ENCODE measurements around the gene TTR.

Gene TTR

GRCh38 chr18:31563778-31564177 lies 27.9 kb upstream of the TTR start:
- Histone ChIP-seq H3K9me3 (ENCODE audit: control insufficient read depth, low read length) (no peaks in the 10 kb centered on the region), H3K27ac (ENCODE audit: low read depth, low read length, severe bottlenecking) (no peak overlapping the region), H3K36me3 (ENCODE audit: control insufficient read depth, insufficient read depth, low read length) (no peaks in the 10 kb centered on the region), H3K4me3 (ENCODE audit: extremely low read depth, insufficient read depth, low read length, poor library complexity, severe bottlenecking) (no peak overlapping the region), H3K4me1 (ENCODE audit: control insufficient read depth, insufficient read depth, low read length, poor library complexity, severe bottlenecking) (no peaks in the 10 kb centered on the region)
- no CpG with 5 or more reads among the region's 1 CpG for WGBS, 2 experiments (ENCODE audit: insufficient coverage in 2 of 2)

GRCh38 chr18:31565345-31565744 lies 26.3 kb upstream of the TTR start:
- H3K4me3 ChIP-seq (ENCODE audit: extremely low read depth, insufficient read depth, low read length, poor library complexity, severe bottlenecking): no peak overlapping the region
- H3K27ac ChIP-seq (ENCODE audit: low read depth, low read length, severe bottlenecking): no peak overlapping the region
- H3K36me3 ChIP-seq (ENCODE audit: control insufficient read depth, insufficient read depth, low read length): no peaks in the 10 kb centered on the region
- H3K9me3 ChIP-seq (ENCODE audit: control insufficient read depth, low read length): no peaks in the 10 kb centered on the region
- 88 to 96% methylated on average over 2 of the region's 2 CpGs for WGBS, 2 experiments (ENCODE audit: insufficient coverage in 2 of 2)
- H3K4me1 ChIP-seq (ENCODE audit: control insufficient read depth, insufficient read depth, low read length, poor library complexity, severe bottlenecking): no peaks in the 10 kb centered on the region

GRCh38 chr18:31565782-31566512 lies 25.7 kb upstream of the TTR start:
- Histone ChIP-seq H3K4me1 (ENCODE audit: control insufficient read depth, insufficient read depth, low read length, poor library complexity, severe bottlenecking) (no peaks in the 10 kb centered on the region), H3K9me3 (ENCODE audit: control insufficient read depth, low read length) (no peaks in the 10 kb centered on the region), H3K4me3 (ENCODE audit: extremely low read depth, insufficient read depth, low read length, poor library complexity, severe bottlenecking) (no peak overlapping the region), H3K36me3 (ENCODE audit: control insufficient read depth, insufficient read depth, low read length) (no peaks in the 10 kb centered on the region), H3K27ac (ENCODE audit: low read depth, low read length, severe bottlenecking) (no peak overlapping the region)
- 80 to 92% methylated on average over 6 to 7 of the region's 10 CpGs for WGBS, 2 experiments (ENCODE audit: insufficient coverage in 2 of 2)

- whole genome bisulfite sequencing, 2 experiments (ENCODE audit: insufficient coverage in 2 of 2): 56 to 67% methylated on average over 3 of the region's 4 CpGs
- Histone ChIP-seq H3K9me3 (ENCODE audit: control insufficient read depth, low read length) (no peaks in the 10 kb centered on the region), H3K4me3 (ENCODE audit: extremely low read depth, insufficient read depth, low read length, poor library complexity, severe bottlenecking) (no peak overlapping the region), H3K36me3 (ENCODE audit: control insufficient read depth, insufficient read depth, low read length) (no peaks in the 10 kb centered on the region), H3K4me1 (ENCODE audit: control insufficient read depth, insufficient read depth, low read length, poor library complexity, severe bottlenecking) (no peaks in the 10 kb centered on the region), H3K27ac (ENCODE audit: low read depth, low read length, severe bottlenecking) (no peak overlapping the region)
Observed at GRCh38 chr18:31566576-31567306, 24.9 kb upstream of the TTR start.

- H3K4me1 ChIP-seq (ENCODE audit: control insufficient read depth, insufficient read depth, low read length, poor library complexity, severe bottlenecking): peaks cover 3% of the 10 kb centered on the region
- WGBS, 2 experiments (ENCODE audit: insufficient coverage in 2 of 2): 78 to 84% methylated on average over 8 to 9 of the region's 9 CpGs
- H3K36me3 ChIP-seq (ENCODE audit: control insufficient read depth, insufficient read depth, low read length): no peaks in the 10 kb centered on the region
- H3K9me3 ChIP-seq (ENCODE audit: control insufficient read depth, low read length): no peaks in the 10 kb centered on the region
- H3K27ac ChIP-seq (ENCODE audit: low read depth, low read length, severe bottlenecking): no peak overlapping the region
- H3K4me3 ChIP-seq (ENCODE audit: extremely low read depth, insufficient read depth, low read length, poor library complexity, severe bottlenecking): no peak overlapping the region
Observed at GRCh38 chr18:31572368-31572767, 19.3 kb upstream of the TTR start.

- Histone ChIP-seq H3K36me3 (ENCODE audit: control insufficient read depth, insufficient read depth, low read length) (no peaks in the 10 kb centered on the region), H3K4me1 (ENCODE audit: control insufficient read depth, insufficient read depth, low read length, poor library complexity, severe bottlenecking) (peaks cover 3% of the 10 kb centered on the region), H3K9me3 (ENCODE audit: control insufficient read depth, low read length) (no peaks in the 10 kb centered on the region), H3K4me3 (ENCODE audit: extremely low read depth, insufficient read depth, low read length, poor library complexity, severe bottlenecking) (no peak overlapping the region), H3K27ac (ENCODE audit: low read depth, low read length, severe bottlenecking) (no peak overlapping the region)
- WGBS, 2 experiments (ENCODE audit: insufficient coverage in 2 of 2): 84 to 93% methylated on average over 3 of the region's 3 CpGs
Observed at GRCh38 chr18:31573051-31573450, 18.6 kb upstream of the TTR start.

GRCh38 chr18:31574359-31574758 lies 17.3 kb upstream of the TTR start:
- H3K27ac ChIP-seq (ENCODE audit: low read depth, low read length, severe bottlenecking): no peak overlapping the region
- peaks cover 3% of the 10 kb centered on the region for H3K4me1 ChIP-seq (ENCODE audit: control insufficient read depth, insufficient read depth, low read length, poor library complexity, severe bottlenecking)
- H3K9me3 ChIP-seq (ENCODE audit: control insufficient read depth, low read length): no peaks in the 10 kb centered on the region
- no CpG with 5 or more reads among the region's 1 CpG for WGBS, 2 experiments (ENCODE audit: insufficient coverage in 2 of 2)
- H3K4me3 ChIP-seq (ENCODE audit: extremely low read depth, insufficient read depth, low read length, poor library complexity, severe bottlenecking): no peak overlapping the region
- H3K36me3 ChIP-seq (ENCODE audit: control insufficient read depth, insufficient read depth, low read length): no peaks in the 10 kb centered on the region

GRCh38 chr18:31575515-31576257 lies 16.0 kb upstream of the TTR start:
- WGBS, 2 experiments (ENCODE audit: insufficient coverage in 2 of 2): 92 to 94% methylated on average over 3 of the region's 3 CpGs
- Histone ChIP-seq H3K4me3 (ENCODE audit: extremely low read depth, insufficient read depth, low read length, poor library complexity, severe bottlenecking) (no peak overlapping the region), H3K36me3 (ENCODE audit: control insufficient read depth, insufficient read depth, low read length) (no peaks in the 10 kb centered on the region)

GRCh38 chr18:31576670-31577069 lies 15.0 kb upstream of the TTR start:
- H3K9me3 ChIP-seq (ENCODE audit: control insufficient read depth, low read length): no peaks in the 10 kb centered on the region
- no peak overlapping the region for H3K4me3 ChIP-seq (ENCODE audit: extremely low read depth, insufficient read depth, low read length, poor library complexity, severe bottlenecking)
- 67 to 69% methylated on average over 3 to 4 of the region's 4 CpGs for WGBS, 2 experiments (ENCODE audit: insufficient coverage in 2 of 2)

More at GRCh38 chr18:31575515-31576257, 16.0 kb upstream of the TTR start:
- Histone ChIP-seq H3K27ac (ENCODE audit: low read depth, low read length, severe bottlenecking) (no peak overlapping the region), H3K9me3 (ENCODE audit: control insufficient read depth, low read length) (no peaks in the 10 kb centered on the region), H3K4me1 (ENCODE audit: control insufficient read depth, insufficient read depth, low read length, poor library complexity, severe bottlenecking) (peaks cover 3% of the 10 kb centered on the region)

GRCh38 chr18:31577195-31577594 lies 14.5 kb upstream of the TTR start:
- Histone ChIP-seq H3K36me3 (ENCODE audit: control insufficient read depth, insufficient read depth, low read length) (no peaks in the 10 kb centered on the region), H3K4me1 (ENCODE audit: control insufficient read depth, insufficient read depth, low read length, poor library complexity, severe bottlenecking) (peaks cover 12% of the 10 kb centered on the region), H3K27ac (ENCODE audit: low read depth, low read length, severe bottlenecking) (no peak overlapping the region), H3K9me3 (ENCODE audit: control insufficient read depth, low read length) (no peaks in the 10 kb centered on the region), H3K4me3 (ENCODE audit: extremely low read depth, insufficient read depth, low read length, poor library complexity, severe bottlenecking) (no peak overlapping the region)
- WGBS, 2 experiments (ENCODE audit: insufficient coverage in 2 of 2): 80% methylated on average over 1 of the region's 1 CpG; no CpG with 5 or more reads in 1 of the 2 experiments

More at GRCh38 chr18:31576670-31577069, 15.0 kb upstream of the TTR start:
- Histone ChIP-seq H3K36me3 (ENCODE audit: control insufficient read depth, insufficient read depth, low read length) (no peaks in the 10 kb centered on the region), H3K4me1 (ENCODE audit: control insufficient read depth, insufficient read depth, low read length, poor library complexity, severe bottlenecking) (peaks cover 7% of the 10 kb centered on the region), H3K27ac (ENCODE audit: low read depth, low read length, severe bottlenecking) (no peak overlapping the region)
